ENCODE measurements around the gene GAS7.
"Not testable (repeated sequence)": the region's sequence is repeated elsewhere in the genome, so short reads cannot be mapped to it uniquely, and the experiment has no call there.

Gene GAS7

DNA sequence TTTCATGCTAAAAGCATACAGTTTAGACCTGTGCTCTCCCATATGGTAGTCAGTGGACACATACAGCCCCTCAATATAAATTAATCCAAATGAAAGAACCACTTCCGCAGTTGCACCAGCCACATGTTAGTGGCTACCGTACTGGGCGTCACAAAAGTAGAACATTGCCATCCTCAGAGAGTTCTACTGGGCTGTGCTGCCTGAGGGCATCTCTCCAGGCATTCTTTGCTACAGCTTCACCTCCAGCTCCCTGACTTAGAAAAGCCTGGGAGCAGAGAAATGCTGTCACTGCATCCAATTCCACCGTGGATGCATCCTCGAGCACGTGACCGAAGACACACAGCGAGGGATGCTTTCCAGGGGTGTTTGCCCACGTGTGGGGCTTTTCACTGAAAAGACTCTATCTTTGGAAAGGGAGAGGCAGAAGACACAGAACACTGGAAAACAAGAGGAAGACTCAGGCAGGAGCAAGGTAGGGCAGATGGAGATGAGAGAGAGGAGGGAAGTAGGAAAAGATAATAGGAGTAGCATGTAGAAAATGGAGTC is 86.4 kb downstream of the GAS7 start:
- no peak for DNase-seq (ENCODE audit: low spot score)

DNA sequence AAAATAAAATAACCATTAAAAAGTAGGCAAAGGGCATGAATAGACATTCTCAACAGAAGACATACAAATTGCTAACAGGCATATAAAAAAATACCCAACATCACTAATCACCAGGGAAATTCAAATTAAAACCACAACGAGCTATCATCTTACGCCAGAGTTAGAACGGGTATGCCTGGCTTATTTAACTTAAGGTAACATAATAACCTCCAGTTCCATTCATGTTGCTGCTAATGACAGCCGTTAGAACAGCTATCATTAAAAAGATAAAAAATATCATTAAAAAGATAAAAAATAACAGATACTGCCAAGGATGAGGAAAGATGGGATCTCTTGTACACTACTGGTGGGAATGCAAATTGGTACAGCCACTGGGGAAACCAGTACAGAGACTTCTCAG is 89.3 kb downstream of the GAS7 start:
- no peak for DNase-seq (ENCODE audit: low spot score)

DNA sequence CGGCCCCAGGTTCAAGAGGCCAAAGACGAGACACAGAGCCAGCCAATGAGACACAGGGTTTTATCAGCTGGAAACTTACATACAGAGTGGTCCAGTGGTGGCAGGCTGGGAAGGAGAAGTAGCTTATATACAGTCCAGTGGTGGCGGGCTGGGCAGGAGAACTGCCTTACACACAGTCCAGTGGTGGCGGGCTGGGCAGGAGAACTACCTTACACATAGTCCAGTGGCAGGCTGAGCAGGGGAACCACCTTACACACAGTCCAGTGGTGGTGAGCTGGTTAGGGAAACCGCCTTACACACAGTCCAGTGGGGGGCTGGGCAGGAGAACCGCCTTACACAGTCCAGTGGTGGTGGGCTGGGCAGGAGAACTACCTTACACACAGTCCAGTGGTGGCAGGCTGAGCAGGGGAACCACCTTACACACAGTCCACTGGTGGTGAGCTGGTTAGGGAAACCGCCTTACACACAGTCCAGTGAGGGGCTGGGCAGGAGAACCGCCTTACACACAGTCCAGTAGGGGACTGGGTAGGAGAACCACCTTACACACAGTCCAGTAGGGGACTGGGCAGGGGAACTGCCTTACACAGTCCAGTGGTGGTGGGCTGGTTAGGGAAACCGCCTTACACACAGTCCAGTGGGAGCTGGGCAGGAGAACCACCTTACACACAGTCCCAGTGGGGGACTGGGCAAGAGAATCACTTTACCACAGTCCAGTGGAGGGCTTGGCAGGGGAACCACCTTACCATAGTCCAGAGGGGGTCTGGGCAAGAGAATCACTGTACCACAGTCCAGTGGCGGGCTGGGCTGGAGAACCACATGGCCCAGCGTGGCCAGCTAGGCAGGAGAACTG is 90.9 kb downstream of the GAS7 start:
- DNase-seq (ENCODE audit: low spot score), result no peak

DNA sequence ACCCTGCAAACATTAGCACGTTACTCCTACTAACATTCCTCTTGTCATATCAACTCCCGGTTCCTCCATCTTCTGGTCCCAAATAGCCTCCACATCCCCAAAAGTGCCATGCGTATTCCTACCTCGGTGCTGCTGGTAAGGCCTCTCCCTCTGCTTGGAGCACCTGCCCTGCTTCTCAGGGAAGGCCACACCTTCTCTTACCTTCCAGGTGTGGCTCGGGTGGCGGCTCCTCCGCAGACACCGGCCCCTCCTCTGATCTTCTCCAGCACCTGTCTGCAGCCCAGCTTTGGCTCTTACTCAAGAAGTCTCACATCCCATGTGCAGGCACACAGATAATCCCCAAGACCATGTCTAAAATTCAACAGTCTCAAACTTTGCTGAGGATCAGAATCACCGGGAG is 92.3 kb downstream of the GAS7 start:
- no peak for DNase-seq (ENCODE audit: low spot score)

- no peak for DNase-seq (ENCODE audit: low spot score)
Measured at GRCh38 chr17:10105513-10106001, 92.8 kb downstream of the GAS7 start.

- no peak for DNase-seq (ENCODE audit: low spot score)
Measured at GRCh38 chr17:10103712-10104111, 94.7 kb downstream of the GAS7 start.

- no peak for DNase-seq (ENCODE audit: low spot score)
Measured at GRCh38 chr17:10102817-10103216, 95.6 kb downstream of the GAS7 start.

DNA sequence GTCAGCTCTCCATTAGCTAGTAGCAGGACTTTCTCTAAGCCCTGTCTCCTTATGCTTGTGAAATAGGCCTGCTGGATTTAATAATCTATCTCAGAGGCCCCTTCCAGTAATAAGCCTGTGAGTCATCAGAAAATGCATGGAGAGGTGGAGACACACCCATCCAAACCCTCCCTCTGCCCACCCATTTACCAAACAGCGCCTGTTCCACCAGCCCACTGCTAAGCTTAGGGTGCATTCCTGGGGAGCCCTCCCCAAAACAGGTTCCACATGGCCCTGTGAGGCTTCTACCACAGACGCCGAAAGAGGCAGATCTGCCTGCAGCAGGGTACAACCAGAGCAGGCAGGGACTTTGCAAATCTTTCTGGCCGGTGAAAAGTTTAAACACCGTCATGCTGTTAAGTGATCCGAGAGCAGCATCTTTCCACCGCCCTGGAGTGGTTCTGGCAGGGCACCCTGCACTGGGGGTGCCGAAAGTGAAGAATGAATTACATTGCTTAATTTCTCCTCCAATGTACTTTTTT is 99.3 kb downstream of the GAS7 start:
- DNase-seq (ENCODE audit: low spot score), result no peak

DNA sequence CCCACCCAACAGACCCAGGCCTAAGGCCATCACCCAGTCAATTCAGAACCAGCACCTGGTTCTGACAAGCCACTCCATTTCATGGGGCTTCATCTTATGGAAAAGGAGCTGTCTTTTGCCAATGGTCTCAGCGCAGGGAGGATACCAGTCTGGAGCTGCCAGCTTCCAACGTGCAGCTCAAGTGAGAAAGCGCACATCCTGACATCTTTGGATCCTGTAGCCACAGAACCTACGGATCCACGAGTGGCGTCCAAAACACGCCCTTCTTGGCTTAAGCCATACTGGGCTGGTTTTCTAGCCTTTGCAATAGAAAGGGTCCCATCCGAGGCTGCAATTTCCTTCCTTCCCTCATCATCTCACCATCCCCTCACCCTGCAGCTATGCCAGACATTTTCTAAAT is 101.8 kb downstream of the GAS7 start:
- no peak for DNase-seq (ENCODE audit: low spot score)

DNA sequence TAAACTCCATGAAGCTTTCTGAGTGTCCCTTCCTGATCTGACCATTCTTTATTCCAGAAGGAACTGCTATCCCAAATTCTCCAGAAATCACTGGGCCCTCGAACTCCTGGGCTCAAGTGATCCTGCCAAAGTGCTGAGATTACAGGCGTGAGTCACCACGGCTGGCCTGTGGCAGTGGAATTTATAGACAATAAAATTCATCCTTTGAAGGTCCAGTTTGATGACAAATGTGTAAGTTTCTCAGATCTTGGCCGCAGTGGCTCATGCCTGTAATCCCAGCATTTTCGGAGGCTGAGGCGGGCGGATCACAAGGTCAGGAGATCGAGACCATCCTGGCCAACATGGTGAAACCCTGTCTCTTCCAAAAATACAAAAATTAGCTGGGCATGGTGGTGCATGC is 103.1 kb downstream of the GAS7 start:
- not testable (repeated sequence) for DNase-seq (ENCODE audit: low spot score)

DNA sequence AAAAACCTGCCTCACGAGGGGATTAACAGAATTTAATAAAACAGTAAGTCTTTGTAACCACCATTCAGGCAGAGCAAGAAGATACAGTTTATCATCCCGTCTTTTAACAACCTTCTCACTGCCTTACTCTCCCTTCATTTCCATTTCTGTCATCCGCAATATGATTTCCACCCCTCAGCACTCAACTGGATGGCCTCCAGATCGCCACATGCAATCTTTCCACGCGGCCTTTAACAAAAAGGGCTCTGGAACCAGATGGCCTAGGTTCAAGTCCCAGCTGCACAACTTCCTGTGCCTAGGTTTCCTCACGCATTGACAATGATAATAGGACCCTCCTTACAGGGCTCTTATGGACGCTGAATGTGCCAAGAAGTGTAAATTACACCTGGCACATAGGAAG is 103.6 kb downstream of the GAS7 start:
- no peak for DNase-seq (ENCODE audit: low spot score)

GRCh38 chr17:10092595-10092994 is 105.8 kb downstream of the GAS7 start:
- no peak for DNase-seq (ENCODE audit: low spot score)

DNA sequence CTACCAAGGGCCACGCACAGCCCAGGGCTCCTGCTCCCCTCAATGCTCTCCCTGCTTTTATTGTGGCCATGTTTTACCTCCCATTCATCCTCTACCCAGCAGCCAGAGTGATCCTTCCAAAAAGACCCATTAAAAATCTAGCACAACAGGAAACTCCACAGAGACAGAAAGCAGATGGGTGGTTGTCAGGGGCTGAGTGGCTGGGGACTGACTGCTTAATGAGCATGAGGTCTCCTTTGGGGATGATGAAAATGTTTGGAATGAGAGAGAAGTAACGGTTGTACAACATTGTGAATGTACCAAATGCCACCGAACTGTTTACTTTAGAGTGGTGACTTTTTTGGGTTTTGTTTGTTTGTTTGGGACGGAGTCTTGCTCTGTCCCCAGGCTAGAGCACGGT is 107.4 kb downstream of the GAS7 start:
- no peak for DNase-seq (ENCODE audit: low spot score)

DNA sequence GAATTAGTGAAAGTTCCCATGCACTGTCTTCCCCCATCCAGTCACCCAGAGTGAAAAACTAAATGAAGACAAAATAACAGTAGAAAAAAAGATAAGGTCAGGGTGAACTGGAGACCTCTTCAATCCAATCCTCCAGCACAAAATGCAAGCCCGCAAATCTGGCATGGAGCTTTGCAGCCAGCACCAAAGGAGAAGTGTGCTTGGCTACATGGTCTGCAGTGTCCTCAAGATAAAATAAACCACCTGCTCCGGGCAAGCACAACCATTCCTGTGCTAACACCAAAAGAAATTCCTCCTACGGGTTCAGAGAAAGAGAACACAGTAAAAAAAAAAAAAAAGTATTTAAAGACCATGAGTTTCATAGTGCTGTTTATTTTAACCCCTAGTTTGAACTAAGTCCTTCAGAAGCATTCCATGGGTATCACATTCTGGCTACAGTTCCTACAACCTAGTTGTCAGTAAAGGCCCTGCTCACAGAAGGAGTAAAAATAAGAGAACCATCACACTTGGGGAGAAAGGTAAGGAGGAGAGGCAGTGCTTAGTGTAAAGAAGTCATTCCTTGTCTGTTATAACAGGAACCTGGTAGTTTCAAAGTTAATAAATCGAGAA is 109.1 kb downstream of the GAS7 start:
- DNase-seq (ENCODE audit: low spot score), result no peak

DNA sequence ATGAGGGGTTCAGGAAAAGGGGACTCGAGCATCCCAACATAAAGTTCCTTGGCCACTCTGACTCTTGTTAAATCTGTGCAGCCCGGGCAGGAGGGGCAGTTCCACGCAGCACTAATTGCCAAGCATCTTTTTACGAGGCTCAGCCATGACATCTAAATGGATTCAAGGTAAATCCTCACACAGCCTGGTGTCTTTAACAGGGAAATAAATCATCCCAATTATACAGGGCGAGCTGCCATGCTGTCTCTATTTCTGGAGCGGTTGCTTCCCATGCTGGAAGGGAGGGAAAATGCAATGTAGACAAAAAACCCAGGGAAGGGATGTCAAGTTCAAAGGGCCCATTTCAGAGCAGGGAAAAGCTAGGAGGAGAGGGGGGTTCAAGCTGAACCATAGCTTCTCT is 110.0 kb downstream of the GAS7 start:
- no peak for DNase-seq (ENCODE audit: low spot score)

DNA sequence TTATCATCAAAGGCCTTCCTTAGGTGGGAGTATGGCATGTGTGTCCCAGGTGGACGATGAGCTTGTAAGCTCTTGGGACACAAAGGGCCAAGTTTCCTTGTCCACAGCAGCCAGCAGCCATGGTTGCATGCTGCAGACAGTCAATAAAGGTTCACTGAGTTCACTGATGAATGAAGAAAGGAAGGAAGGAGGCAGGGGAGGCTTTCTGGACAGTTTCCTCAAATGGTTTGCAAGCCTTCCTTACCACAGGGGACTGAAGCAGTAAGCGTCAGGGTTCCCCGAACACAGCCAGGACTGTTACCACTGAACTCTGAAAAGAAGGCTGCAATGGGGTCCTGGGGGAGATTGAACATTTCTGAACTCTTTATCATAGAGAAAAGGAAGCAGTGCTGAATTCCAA is 111.1 kb downstream of the GAS7 start:
- no peak for DNase-seq (ENCODE audit: low spot score)

DNA sequence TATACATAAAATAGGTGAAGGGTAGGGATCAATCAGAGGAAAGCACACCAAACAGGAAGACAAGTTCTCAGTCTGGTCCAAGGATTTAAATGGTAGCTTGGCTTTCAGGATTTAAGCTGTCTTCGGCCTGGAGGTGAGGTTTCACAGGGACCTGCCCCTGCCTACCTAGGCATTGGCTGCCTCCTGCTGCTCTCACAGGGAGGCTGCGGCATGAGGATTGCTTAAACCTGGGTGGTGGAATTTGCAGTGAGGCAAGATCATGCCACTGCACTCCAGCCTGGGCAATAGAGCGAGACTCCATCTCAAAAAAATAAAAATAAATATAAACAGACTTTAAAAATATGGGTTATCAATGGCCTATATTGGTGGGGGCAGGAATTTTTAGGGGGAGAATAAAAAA is 114.5 kb downstream of the GAS7 start:
- no peak for DNase-seq (ENCODE audit: low spot score)

DNA sequence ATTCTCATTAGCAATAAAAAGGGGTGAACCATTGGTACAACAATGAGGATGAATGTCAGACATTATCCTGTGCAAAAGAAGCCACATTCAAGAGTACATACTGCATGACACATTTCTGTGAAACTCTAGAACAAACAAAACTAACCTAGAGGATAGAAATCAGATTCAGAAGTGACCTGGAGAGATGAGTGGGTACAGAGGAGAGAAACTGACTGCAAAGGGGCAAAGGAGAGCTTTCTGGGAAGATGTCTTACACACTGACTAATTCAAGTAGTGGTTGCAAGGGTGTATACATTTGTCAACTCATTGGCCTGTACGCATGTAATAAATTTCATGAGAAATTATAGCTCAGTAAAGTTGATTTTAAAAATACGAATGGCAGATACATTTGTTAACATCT is 115.6 kb downstream of the GAS7 start:
- DNase-seq (ENCODE audit: low spot score), result no peak

- DNase-seq (ENCODE audit: low spot score), result no peak
Measured at GRCh38 chr17:10081571-10082169, 116.7 kb downstream of the GAS7 start.

DNA sequence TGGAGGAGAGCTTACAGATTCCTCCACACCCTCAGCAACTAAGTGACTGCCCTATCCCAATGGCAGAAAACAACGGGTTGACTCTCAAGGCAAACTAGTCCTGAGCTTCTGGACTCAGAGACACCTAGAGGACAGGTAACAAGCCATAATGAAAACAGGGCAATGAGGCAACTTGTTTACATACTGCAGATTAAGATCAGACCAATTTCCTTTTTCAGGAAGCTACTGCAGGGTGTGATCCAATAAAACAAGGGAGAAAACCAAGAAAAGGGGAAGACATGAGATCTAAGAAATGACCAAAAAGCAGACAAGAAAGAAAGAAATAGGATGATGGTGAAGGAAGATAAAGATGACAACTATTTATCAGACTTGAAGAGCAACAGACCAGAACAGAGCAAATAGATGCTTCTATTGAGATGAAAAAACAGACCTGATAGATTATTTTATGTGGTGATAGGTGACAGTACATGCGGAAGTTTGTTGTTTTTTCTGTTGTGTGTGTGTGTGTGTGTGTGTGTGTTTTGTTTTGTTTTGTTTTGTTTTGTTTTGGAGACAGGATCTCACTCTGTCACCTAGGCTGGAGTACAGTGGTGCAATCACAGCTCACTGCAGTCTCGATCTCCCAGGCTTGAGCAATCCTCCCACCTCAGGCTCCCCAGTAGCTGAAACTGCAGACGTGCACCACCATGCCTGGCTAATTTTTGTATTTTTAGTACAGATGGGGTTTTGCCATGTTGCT is 120.7 kb downstream of the GAS7 start:
- DNase-seq (ENCODE audit: low spot score), result no peak

- no peak for DNase-seq (ENCODE audit: low spot score)
Measured at GRCh38 chr17:10075919-10076318, 122.5 kb downstream of the GAS7 start.

- no peak for DNase-seq (ENCODE audit: low spot score)
Measured at GRCh38 chr17:10073941-10074340, 124.5 kb downstream of the GAS7 start.

Measured in pons (tissue), 1 donor.